OCI-LY1 (cell line): ENCODE data around the gene ETV1.

Experiments
- H2AFZ ChIP-seq: fragments of 200-600 bp; sonication (generic), shearing (Covaris generic); 2 replicates; pipeline ENCODE4 v1.6.0; 2014; ENCODE audit warnings: antibody characterized with exemption, mild to moderate bottlenecking, low read length
- H3F3A ChIP-seq: fragments of 200-600 bp; sonication (generic), shearing (Covaris generic); 2 replicates; pipeline ENCODE4 v1.6.0; 2014; ENCODE audit warnings: mild to moderate bottlenecking, antibody characterized with exemption, low read length, moderate library complexity; ENCODE audit not compliant: insufficient read depth
- H3K27ac ChIP-seq: fragments of 200-600 bp; sonication (generic); 2 replicates; pipeline ENCODE4 v1.5.1; 2014; ENCODE audit warnings: low read length, mixed run types, mild to moderate bottlenecking, low read depth; ENCODE audit not compliant: poor library complexity, severe bottlenecking
- H3K27me3 ChIP-seq: fragments of 200-600 bp; sonication (generic); 2 replicates; pipeline ENCODE4 v1.6.0; 2014; ENCODE audit warnings: antibody characterized with exemption, mild to moderate bottlenecking, low read length, moderate library complexity; ENCODE audit not compliant: insufficient read depth
- H3K36me3 ChIP-seq: fragments of 200-600 bp; sonication (generic); 2 replicates; pipeline ENCODE4 v1.6.1; 2014; ENCODE audit warnings: mild to moderate bottlenecking, antibody characterized with exemption, low read length, moderate library complexity, mixed read lengths; ENCODE audit not compliant: insufficient read depth
- H3K4me1 ChIP-seq: fragments of 200-600 bp; sonication (generic); 2 replicates; pipeline ENCODE4 v1.5.1; 2014; ENCODE audit warnings: mild to moderate bottlenecking, low read length, moderate library complexity; ENCODE audit not compliant: insufficient read depth, severe bottlenecking
- H3K4me2 ChIP-seq: fragments of 200-600 bp; sonication (generic), shearing (Covaris generic); 2 replicates; pipeline ENCODE4 v1.6.1; 2014; ENCODE audit warnings: low read length
- H3K4me3 ChIP-seq: fragments of 200-600 bp; sonication (generic); 2 replicates; pipeline ENCODE4 v1.5.1; 2014; ENCODE audit warnings: low read length, low read depth, mild to moderate bottlenecking, mixed read lengths; ENCODE audit not compliant: poor library complexity, severe bottlenecking
- H3K79me2 ChIP-seq: fragments of 200-600 bp; shearing (Covaris generic); 2 replicates; pipeline ENCODE4 v1.6.1; 2016; ENCODE audit warnings: mixed run types, low read length, mixed read lengths; ENCODE audit not compliant: insufficient read depth
- H3K9ac ChIP-seq: fragments of 200-600 bp; sonication (generic), shearing (Covaris generic); 2 replicates; pipeline ENCODE4 v1.6.1; 2014; ENCODE audit warnings: mild to moderate bottlenecking, low read length, mixed read lengths
- H3K9me2 ChIP-seq: fragments of 200-600 bp; sonication (generic), shearing (Covaris generic); 2 replicates; pipeline ENCODE4 v1.6.1; 2014; ENCODE audit warnings: low read depth, mild to moderate bottlenecking, low read length, mixed read lengths
- H3K9me3 ChIP-seq: fragments of 200-600 bp; shearing (Covaris generic); 2 replicates; pipeline ENCODE4 v1.6.1; 2014; ENCODE audit warnings: low read length, mixed read lengths
- H4K20me1 ChIP-seq: fragments of 200-600 bp; sonication (generic), shearing (Covaris generic); 2 replicates; pipeline ENCODE4 v1.6.0; 2016; ENCODE audit warnings: mild to moderate bottlenecking, low read length; ENCODE audit not compliant: insufficient read depth
- EZH2 ChIP-seq: fragments of 200-600 bp; sonication (generic), shearing (Covaris generic); IDR thresholded peaks from 2 replicates; pipeline ENCODE4 v1.8.0; 2017; ENCODE audit warnings: borderline replicate concordance, mixed run types, mild to moderate bottlenecking, antibody characterized with exemption, low read length, moderate library complexity, mixed read lengths
- TF ChIP-seq, protein P1 (sequence below): fragments of 200-600 bp; sonication (generic), shearing (Covaris generic); IDR thresholded peaks from 2 replicates; pipeline ENCODE4 v1.5.1; 2017; ENCODE audit warnings: mild to moderate bottlenecking, antibody characterized with exemption, low read length, moderate library complexity, mixed read lengths

ETV1 gene

DNA sequence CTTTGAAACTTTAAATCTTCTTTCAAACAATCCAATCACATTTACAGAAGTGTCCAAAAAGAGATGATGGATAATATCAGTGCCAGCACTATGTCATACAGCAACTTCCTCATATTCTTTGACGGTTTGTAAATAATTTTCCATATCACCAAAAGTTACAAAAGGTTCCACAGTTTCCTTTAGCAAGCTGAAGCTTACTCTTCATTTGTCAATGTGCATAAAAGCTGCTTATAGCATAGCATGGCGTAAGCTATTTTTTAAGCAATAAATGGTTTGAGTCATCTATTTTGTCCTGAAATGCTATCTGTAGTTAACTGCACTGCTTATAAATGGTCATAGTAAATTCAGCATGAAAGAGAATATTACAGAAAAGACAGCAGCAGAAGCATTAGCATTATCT, 95.1 kb downstream of the ETV1 start:
- Histone ChIP-seq H3K9me2 (no peaks in the 10 kb centered on the region), H3K27ac (peak overlapping the region; percentile 11), H3K4me1 (peaks cover 37% of the 10 kb centered on the region), H3K36me3 (no peaks in the 10 kb centered on the region), H3K4me3 (no peak overlapping the region), H3F3A (no peaks in the 10 kb centered on the region), H3K4me2 (no peak overlapping the region), H2AFZ (no peak overlapping the region), H3K79me2 (no peaks in the 10 kb centered on the region), H3K27me3 (no peaks in the 10 kb centered on the region), H3K9ac (no peak overlapping the region), H4K20me1 (no peaks in the 10 kb centered on the region), H3K9me3 (no peaks in the 10 kb centered on the region)
- TF ChIP-seq, protein P1, sequence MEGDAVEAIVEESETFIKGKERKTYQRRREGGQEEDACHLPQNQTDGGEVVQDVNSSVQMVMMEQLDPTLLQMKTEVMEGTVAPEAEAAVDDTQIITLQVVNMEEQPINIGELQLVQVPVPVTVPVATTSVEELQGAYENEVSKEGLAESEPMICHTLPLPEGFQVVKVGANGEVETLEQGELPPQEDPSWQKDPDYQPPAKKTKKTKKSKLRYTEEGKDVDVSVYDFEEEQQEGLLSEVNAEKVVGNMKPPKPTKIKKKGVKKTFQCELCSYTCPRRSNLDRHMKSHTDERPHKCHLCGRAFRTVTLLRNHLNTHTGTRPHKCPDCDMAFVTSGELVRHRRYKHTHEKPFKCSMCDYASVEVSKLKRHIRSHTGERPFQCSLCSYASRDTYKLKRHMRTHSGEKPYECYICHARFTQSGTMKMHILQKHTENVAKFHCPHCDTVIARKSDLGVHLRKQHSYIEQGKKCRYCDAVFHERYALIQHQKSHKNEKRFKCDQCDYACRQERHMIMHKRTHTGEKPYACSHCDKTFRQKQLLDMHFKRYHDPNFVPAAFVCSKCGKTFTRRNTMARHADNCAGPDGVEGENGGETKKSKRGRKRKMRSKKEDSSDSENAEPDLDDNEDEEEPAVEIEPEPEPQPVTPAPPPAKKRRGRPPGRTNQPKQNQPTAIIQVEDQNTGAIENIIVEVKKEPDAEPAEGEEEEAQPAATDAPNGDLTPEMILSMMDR: no peak
- TF ChIP-seq EZH2: no peak

DNA sequence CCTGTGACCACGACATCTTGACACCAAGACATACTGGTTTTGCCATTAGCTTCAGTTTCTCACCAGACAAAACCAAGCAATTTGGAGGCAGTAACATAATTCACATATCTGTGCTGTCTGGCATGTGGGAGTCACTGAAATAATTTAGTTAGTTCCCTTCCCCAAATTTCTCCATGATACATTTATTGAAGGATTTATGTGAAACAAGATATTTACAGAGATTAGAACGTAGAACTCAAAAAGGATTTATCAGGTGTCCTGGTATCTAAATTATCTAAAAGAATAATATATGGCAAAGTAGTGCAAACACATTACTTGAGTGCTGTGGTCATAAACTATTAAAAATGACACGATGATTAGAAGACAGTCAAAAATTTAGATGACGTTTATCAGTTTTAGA, 98.7 kb downstream of the ETV1 start:
- no peaks in the 10 kb centered on the region for H3F3A ChIP-seq
- peaks cover 23% of the 10 kb centered on the region for H3K4me1 ChIP-seq
- TF ChIP-seq, protein P1: no peak
- no peak for TF ChIP-seq EZH2
- no peaks in the 10 kb centered on the region for H3K79me2 ChIP-seq
- peak overlapping the region; percentile 13; the same call in 1 of the 2 replicates for H2AFZ ChIP-seq
- H3K9me3 ChIP-seq: no peaks in the 10 kb centered on the region
- H4K20me1 ChIP-seq: no peaks in the 10 kb centered on the region
- H3K4me2 ChIP-seq: no peak overlapping the region
- H3K4me3 ChIP-seq: no peak overlapping the region
- H3K36me3 ChIP-seq: no peaks in the 10 kb centered on the region
- no peaks in the 10 kb centered on the region for H3K9me2 ChIP-seq
- no peak overlapping the region for H3K27ac ChIP-seq
- H3K9ac ChIP-seq: no peak overlapping the region
- no peaks in the 10 kb centered on the region for H3K27me3 ChIP-seq

DNA sequence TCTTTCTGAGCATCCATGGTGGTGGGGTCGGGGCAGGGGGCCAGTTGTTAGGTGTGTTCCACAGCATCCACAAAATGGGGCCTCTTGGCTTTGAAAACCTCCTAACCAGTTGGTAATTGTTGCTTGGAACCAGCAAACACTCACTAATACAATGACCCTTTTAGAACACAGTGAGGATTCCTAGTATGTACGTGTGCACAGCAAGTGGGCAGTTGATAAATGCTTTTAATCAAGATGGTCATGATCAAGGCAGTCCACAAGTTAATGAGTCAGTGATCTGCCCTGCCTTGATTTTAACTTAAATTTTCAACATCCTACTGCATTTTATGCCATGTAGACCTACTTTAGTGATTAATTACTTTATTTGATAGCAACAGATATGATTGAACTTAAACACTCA, 103.1 kb downstream of the ETV1 start:
- Histone ChIP-seq H3K36me3 (no peaks in the 10 kb centered on the region), H3K27ac (no peak overlapping the region), H3K4me2 (no peak overlapping the region), H3F3A (no peaks in the 10 kb centered on the region), H2AFZ (no peak overlapping the region), H3K4me1 (peaks cover 4% of the 10 kb centered on the region), H3K9ac (no peak overlapping the region), H3K27me3 (no peaks in the 10 kb centered on the region), H3K79me2 (no peaks in the 10 kb centered on the region), H4K20me1 (no peaks in the 10 kb centered on the region), H3K9me2 (no peaks in the 10 kb centered on the region), H3K4me3 (no peak overlapping the region), H3K9me3 (no peaks in the 10 kb centered on the region)
- TF ChIP-seq, protein P1: no peak
- no peak for TF ChIP-seq EZH2
